ENCODE data around the gene ASGR2.

DNA sequence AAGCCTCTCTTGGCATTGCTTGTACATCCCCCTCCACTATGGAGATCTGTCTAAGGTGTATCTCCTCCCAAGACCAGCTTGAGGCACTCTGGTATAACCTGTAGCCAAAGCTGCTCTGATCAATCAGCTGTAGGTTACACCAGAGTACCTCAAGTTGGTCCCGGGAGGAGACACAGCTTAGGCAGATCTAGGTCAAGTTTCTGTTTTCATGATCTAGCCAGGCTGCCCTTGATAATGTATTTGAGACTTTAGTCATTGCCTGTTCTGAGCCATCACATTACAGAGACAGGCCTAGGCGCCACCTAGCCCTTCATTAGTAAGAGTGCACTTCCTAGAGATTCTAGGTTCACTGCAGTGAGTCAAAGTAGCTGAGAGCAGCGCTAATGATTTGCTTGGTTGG, 33.1 kb upstream of the ASGR2 start:
- TF ChIP-seq ZBTB8A (CRISPR knock-in tag; IDR thresholded peaks at IDR 0.05; ENCODE audit: borderline replicate concordance, low read depth) (no peak), KLF13 (CRISPR knock-in tag; IDR thresholded peaks at IDR 0.05) (no peak), YY1 (IDR thresholded peaks at IDR 0.05; ENCODE audit: insufficient read depth, insufficient replicate concordance, low read depth, low read length) (no peak), POLR2AphosphoS5 (IDR thresholded peaks at IDR 0.05; ENCODE audit: low read depth, low read length) (no peak), KAT7 (CRISPR knock-in tag; IDR thresholded peaks at IDR 0.05; ENCODE audit: borderline replicate concordance) (no peak), CTCF (CRISPR knock-in tag; IDR thresholded peaks at IDR 0.05) (peak; percentile 57), RNF219 (CRISPR knock-in tag; IDR thresholded peaks at IDR 0.05) (no peak), ARHGAP35 (CRISPR knock-in tag; IDR thresholded peaks at IDR 0.05; ENCODE audit: borderline replicate concordance) (no peak), ZNF547 (CRISPR knock-in tag; IDR thresholded peaks at IDR 0.05) (no peak), CREM (IDR thresholded peaks at IDR 0.05) (no peak), CREM (CRISPR knock-in tag; IDR thresholded peaks at IDR 0.05) (no peak), ELF1 (CRISPR knock-in tag; IDR thresholded peaks at IDR 0.05) (no peak; the same call in 1 of the 2 replicates), NR3C1 (CRISPR knock-in tag; IDR thresholded peaks at IDR 0.05) (no peak)
- TF ChIP-seq, protein P1, sequence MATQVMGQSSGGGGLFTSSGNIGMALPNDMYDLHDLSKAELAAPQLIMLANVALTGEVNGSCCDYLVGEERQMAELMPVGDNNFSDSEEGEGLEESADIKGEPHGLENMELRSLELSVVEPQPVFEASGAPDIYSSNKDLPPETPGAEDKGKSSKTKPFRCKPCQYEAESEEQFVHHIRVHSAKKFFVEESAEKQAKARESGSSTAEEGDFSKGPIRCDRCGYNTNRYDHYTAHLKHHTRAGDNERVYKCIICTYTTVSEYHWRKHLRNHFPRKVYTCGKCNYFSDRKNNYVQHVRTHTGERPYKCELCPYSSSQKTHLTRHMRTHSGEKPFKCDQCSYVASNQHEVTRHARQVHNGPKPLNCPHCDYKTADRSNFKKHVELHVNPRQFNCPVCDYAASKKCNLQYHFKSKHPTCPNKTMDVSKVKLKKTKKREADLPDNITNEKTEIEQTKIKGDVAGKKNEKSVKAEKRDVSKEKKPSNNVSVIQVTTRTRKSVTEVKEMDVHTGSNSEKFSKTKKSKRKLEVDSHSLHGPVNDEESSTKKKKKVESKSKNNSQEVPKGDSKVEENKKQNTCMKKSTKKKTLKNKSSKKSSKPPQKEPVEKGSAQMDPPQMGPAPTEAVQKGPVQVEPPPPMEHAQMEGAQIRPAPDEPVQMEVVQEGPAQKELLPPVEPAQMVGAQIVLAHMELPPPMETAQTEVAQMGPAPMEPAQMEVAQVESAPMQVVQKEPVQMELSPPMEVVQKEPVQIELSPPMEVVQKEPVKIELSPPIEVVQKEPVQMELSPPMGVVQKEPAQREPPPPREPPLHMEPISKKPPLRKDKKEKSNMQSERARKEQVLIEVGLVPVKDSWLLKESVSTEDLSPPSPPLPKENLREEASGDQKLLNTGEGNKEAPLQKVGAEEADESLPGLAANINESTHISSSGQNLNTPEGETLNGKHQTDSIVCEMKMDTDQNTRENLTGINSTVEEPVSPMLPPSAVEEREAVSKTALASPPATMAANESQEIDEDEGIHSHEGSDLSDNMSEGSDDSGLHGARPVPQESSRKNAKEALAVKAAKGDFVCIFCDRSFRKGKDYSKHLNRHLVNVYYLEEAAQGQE (IDR thresholded peaks at IDR 0.05; ENCODE audit: borderline replicate concordance in 1 of 2, low read depth in 1 of 2, low read length in 2 of 2) = no peak
- TF ChIP-seq, protein P2, sequence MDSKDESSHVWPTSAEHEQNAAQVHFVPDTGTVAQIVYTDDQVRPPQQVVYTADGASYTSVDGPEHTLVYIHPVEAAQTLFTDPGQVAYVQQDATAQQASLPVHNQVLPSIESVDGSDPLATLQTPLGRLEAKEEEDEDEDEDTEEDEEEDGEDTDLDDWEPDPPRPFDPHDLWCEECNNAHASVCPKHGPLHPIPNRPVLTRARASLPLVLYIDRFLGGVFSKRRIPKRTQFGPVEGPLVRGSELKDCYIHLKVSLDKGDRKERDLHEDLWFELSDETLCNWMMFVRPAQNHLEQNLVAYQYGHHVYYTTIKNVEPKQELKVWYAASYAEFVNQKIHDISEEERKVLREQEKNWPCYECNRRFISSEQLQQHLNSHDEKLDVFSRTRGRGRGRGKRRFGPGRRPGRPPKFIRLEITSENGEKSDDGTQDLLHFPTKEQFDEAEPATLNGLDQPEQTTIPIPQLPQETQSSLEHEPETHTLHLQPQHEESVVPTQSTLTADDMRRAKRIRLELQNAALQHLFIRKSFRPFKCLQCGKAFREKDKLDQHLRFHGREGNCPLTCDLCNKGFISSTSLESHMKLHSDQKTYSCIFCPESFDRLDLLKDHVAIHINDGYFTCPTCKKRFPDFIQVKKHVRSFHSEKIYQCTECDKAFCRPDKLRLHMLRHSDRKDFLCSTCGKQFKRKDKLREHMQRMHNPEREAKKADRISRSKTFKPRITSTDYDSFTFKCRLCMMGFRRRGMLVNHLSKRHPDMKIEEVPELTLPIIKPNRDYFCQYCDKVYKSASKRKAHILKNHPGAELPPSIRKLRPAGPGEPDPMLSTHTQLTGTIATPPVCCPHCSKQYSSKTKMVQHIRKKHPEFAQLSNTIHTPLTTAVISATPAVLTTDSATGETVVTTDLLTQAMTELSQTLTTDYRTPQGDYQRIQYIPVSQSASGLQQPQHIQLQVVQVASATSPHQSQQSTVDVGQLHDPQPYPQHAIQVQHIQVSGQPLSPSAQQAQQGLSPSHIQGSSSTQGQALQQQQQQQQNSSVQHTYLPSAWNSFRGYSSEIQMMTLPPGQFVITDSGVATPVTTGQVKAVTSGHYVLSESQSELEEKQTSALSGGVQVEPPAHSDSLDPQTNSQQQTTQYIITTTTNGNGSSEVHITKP (CRISPR knock-in tag; IDR thresholded peaks at IDR 0.05; ENCODE audit: low read depth) = no peak
